HL-60/S4 treated with retinoic acid at 250 ng/mL for 4 days and 3 days (cell line): Measurements from ENCODE around the gene MTFP1.
"Not testable (repeated sequence)": the region's sequence is repeated elsewhere in the genome, so short reads cannot be mapped to it uniquely, and the experiment has no call there.

Source experiments
- in situ Hi-C: fragments of 300-500 bp; cut with MboI; formaldehyde crosslinking; loops from 2 replicates; pipeline ENCODE4 v1.7.0; 2022; ENCODE audit warnings: low sequenced_read_pairs

The MTFP1 gene

DNA sequence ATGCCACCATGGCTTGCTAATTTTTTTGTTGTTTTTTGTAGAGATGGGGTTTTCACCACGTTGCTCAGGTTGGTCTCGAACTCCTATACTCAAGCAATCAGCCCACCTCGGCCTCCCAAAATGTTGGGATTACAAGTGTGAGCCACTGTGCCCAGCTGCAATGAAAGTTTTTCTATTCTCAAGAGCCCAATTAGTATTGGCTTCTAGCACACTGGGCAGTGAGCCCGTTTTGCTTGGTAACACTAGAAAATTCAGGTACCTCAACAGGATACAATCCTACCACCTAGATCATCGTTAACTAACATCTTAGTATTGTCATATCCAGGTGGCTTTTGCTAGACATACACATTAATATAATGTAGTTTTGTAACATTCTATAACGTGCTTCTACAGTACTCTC lies 27.3 kb downstream of the MTFP1 start:
- in situ Hi-C loops: no loop called here

DNA sequence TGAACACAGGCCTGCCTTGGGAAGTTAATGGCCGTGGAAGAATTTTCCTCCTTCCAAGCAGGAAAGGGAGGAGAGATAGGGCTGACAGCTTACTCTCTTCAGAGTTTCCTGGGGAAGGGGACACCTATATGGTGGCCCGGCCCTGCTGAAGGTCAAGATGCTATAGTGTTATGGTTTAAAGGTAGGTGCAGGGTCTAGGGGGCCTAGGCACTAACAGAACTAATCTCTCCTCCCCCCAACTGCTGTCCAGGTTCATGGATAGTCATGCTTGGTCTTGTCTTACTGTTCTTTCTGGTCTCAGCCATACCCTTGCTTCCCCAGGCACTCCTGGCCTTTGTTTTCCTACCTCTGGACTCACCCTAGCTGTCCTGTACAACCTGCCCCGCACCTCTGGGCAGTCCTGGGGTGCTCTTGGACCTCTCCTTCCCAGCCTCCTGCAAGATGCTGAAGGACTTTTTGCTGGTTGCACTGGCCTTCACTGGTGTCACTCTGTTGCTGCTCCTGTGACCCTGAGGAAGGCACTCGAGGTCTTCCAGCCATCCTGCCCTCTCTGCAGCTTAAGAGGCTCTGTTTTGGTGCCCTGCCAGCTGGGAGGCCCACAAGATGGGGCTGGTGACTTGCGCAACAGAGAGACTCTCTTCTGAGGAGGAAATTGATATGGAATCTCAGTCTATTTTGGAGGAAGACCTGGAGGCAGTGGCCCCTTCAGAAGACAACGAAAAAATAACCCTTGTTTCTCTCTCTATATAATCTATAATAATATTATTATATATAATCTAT lies 28.4 kb downstream of the MTFP1 start:
- in situ Hi-C loops: no loop called here

DNA sequence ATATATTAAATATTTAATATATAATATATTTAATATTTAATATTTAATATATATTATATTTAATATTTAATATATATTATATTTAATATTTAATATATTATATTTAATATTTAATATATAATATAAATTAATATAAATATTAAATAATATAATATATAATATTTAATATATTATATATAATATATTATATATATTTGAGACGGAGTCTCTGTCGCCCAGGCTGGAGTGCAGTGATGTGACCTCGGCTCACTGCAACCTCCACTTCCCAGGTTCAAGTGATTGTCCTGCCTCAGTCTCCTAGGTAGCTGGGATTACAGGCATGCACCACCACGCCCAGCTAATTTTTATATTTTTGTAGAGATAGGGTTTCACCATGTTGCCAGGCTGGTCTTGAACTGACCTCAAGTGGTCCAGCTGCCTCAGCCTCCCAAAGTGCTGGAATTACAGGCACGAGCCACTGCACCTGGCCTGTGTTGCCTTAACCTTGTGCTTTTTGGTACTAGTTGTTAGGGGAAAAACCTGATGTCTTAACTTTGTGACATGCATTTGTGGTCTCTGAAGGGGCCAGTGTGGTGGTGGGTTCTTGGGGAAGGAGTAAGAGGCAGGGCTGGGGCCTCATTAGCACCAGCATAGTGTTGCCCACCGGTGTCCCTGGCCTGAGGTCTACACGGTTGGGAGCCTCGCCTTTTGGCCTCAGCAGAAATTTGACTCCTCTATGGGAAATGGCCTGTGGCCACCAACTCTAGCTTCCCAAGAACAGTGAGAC lies 29.7 kb downstream of the MTFP1 start:
- in situ Hi-C loops: no loop called here

DNA sequence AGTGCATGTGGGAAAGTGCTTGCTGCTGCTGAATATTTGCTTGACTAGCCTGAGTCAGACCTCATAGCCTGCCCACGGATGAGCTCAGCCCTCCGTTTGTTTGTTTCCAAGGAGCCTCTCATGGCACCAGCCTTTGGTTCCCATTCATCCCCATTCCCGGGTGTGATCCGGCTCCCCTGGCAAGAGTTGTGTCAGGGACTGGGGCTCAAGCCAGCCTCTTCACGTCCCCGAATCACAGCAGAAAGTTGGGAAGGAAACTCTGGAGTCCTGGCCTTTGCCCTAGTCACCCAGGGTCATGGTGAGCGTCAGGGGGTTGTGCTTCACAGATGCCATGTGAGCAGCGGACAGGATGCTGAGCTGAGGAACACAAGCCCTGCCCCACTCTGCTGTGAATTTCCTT lies 32.4 kb downstream of the MTFP1 start:
- in situ Hi-C loops: no loop called here

DNA sequence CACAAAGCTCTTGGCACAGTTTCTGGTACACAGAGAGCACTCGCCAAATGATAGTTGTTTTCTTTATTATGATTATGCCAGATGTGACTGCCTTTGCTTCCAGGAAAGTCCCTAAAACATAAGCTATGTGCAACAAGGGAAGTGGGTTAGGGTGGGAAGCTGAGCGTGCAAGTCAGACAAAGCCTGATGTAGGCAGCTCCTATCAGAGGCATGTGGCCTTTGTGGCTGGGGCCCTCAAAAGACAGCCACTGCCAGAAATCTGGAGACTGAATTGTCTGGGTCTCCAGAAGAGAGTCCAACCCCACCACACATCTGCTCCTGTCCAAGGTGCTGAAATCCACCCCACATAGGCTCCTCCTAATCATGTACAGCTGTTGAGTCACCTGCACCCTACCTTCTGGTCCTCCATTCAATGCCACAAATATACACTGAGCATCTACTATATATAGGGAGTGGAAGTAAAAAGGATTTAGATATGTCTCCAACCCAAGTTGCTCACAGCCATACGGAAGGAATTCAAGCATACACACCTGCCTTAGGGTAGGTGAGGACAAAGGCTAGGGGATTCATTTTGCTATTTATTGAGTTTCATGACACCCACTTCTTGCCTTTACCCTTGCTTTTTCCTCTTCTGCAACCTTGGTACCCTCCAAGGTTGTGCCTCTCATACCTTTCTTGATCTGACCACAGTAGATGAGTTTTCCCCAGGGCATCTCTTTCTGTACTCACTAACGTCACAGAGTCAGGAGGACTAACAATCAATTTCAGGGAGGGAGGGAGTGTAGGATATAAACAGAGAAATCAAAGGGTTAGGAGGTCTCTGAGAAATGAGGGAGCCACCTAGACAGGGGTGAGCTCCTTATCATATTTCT lies 33.8 kb downstream of the MTFP1 start:
- in situ Hi-C loops: no loop called here

DNA sequence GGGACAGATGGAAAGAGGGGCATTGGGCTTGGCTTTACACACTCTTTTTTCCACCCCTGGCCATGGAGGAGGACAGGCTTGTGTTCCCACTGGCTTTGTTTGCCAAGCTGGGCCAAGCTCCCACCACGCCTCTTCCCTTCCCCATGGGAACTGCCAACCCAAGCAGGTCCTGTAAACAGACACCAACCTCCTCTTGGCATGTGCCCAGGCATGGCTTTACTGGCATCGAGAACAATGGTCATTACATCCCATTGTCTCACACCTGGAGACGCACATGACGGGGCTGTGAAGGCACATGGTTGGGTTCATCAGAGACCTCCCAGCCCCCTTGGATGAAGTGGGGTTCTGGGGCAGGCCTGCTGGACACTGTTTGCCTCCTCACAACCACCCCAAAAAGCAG lies 34.6 kb downstream of the MTFP1 start:
- in situ Hi-C loops: no loop called here

DNA sequence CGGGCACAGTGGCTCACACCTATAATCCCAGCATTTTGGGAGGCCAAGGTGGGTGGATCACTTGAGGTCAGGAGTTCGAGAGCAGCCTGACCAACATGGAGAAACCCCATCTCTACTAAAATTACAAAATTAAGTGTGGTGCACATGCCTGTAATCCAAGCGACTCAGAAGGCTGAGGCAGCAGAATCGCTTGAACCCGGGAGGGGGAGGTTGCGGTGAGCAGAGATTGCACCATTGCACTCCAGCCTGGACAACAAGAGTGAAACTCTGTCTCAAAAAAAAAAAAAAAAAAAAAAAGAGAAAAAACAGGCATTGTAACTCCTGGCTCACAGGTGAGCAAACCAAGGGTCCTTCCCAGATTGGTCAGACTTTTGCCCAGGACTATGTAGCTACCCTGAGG lies 35.0 kb downstream of the MTFP1 start:
- in situ Hi-C loops: not testable (repeated sequence)

DNA sequence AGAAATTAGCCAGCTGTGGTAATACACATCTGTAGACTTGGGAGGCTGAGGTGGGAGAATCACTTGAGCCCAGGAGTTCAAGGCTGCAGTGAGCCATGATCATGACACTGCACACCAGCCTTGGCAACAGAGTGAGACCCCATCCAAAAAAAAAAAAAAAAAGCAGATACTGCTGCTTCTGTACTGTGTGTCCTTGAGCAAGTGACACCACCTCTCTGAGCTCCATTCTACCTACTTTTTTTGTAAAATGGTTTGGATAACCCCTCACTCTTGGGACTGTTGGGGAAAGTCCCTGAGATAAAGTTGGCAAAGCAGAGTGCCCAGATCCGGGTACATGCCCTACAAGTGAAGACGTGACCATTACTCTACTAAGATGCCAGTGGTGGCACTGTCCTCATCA lies 43.6 kb downstream of the MTFP1 start:
- in situ Hi-C loops: no loop called here

DNA sequence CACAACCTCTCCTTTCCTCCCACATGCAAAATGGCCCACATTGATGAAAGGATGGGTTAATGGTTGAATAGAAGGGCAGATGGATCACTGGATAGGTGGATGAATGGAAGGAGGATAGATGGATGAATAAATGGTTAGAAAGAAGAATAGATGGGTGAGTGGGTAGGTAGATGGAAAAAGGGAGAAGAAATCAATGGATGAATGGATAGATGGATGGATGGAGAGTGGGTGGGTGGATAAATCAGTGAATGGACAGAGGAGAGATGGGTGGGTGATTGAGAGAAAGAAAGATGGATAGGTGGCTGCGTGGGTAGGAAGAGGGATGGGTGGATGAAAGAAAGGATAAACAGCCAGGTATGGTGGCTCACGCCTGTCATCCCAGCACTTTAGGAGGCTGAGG lies 45.1 kb downstream of the MTFP1 start:
- in situ Hi-C loops: no loop called here

DNA sequence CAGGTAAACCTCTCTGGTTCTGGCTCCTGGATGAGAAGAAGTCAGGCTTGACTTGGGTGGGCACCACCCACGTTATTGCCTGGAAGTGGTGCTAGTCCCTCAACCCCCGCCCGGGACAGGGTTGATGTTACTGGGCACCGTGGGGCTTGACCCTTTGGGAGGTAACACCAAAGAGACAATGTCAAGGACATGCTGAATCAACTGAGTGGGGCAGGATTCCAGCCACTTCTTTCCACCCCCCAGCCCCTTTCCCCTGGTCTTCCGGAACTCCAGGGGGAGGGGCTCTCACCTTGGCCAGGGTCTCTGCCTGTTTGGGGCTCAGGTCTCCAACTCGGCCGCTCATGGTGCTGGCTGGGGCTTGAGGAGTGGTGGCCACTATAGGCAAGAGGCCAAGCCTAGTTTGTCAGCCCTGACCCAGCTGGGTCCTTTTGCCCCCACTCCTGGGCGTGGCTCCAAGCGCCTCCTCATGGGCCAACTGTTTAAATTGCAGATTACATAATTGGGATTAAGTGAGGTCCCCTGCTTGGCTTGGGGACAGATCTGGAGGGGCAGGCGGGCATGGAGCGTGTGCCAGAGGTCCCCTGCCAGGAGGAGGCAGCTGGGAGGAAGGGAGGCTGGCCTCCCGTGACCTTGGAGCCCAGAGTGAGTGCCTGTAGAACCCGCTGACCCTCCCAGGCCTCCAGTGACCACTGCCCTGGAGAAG lies 46.2 kb downstream of the MTFP1 start, which contains the start of gene SEC14L3:
TSS of gene SEC14L3 (minus strand) at position 402 of the 703 bp plus-strand sequence. CDS start at position 343, 59 bp downstream.
- in situ Hi-C loops: no loop called here

DNA sequence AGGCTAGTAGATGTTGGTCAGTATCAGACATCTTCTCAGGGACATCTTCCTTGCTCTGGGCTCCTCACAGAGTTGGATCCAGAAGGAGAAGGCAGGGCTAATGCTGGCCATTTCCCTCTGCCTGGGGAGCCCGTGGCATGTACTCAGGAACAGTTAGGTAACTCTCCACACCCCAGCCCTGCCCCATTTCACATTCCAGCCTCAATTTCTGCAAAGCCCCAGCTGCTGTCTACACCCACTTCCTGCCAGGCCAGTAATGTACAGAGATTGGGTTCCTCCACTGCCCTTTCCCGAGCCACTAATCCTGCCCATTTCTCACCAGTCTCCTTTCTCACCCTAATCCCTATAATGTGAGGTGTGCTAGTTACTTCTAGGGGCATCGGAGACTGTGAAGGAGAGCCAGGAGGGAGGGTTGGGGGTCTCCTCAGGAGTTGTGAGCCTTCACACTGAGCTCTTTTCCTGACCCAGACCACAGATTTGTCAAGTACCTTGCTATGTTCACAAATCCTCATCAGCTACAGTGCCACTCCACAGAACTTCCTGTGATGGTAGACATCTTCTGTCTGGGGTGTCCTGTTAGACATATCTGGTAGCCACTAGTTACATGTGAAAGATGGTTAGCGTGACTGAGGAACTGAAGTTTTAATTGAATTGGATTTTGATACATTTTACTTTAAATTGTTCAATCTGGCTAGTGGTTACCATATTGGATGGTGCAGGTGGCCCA lies 47.6 kb downstream of the MTFP1 start:
- in situ Hi-C loops: no loop called here

DNA sequence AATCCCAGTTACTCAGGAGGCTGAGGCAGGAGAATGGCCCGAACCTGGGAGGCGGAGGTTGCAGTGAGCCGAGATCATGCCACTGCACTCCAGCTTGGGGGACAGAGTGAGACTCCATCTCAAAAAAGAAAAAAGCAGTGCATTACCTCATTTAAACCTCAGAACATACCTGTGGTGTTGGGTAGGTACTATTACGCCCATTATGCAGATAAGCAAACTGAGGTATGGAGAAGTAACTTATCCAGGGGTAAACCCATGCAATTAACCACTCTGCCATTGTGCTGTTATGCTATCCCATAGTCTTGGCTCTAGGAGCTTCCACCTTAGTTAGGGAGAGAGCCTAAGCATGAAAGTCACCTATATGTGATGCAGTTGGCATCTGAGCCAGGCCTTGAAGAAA lies 48.6 kb downstream of the MTFP1 start:
- in situ Hi-C loops: no loop called here

DNA sequence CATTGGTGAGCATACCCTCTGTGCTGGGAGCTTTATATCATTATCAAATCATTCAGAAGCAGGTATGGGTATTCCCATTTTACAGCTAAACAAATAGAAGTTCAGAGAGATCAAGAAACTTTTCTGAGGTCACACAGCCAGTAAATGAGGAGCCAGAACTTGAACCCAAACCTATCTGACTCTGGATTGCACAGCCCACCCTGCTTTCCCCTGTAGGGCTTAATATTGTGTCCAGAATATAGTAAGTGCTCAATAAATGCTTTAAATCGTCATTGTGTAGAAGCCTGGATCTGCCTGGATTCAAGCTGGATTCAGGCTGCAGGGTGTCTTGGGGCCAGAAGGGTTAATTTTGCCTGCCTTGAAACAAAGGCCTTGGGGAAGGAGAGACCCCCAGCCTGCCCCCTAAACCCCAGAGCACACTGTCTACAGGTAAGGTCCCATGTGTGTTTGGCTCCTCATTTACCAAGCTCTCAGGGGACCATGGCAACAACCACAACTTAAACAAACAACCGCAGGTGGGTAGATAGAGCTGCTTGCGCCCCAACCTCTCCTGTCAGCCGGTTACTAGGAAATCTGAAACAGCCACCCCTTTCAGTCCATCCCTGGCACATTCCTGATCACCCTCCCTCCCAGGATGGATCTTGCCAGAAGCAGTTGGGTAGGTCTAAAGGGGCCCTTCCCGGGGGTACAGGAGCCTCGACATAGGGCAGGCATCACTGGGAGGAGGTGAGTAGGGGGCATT lies 49.3 kb downstream of the MTFP1 start:
- in situ Hi-C loops: no loop called here
